MM.1S (cell line): ENCODE data around the gene PHLDB3.
A peak's percentile ranks its signal among the peaks of the same experiment; 100 is the strongest.
"Not testable (repeated sequence)": the region's sequence is repeated elsewhere in the genome, so short reads cannot be mapped to it uniquely, and the experiment has no call there.

Experiments
- DNase-seq: peaks from one replicate; pipeline ENCODE4 v3.0.0-alpha.2; 2015
- H2AFZ ChIP-seq: fragments of 300-600 bp; sonication (generic); 2 replicates; pipeline ENCODE4 v1.6.0; 2016; ENCODE audit warnings: antibody characterized with exemption, low read length
- H3F3A ChIP-seq: fragments of 300-600 bp; sonication (generic); 2 replicates; pipeline ENCODE4 v1.6.1; 2016; ENCODE audit warnings: mild to moderate bottlenecking, antibody characterized with exemption, low read length, moderate library complexity, mixed read lengths; ENCODE audit not compliant: insufficient read depth
- H3K27ac ChIP-seq: fragments of 300-600 bp; sonication (generic); 2 replicates; pipeline ENCODE4 v1.5.1; 2016; ENCODE audit warnings: mild to moderate bottlenecking, low read length
- H3K27me3 ChIP-seq: fragments of 300-600 bp; sonication (generic); replicated peaks from 2 replicates; pipeline ENCODE4 v1.6.0; 2016; ENCODE audit warnings: low read length; ENCODE audit not compliant: insufficient read depth
- H3K36me3 ChIP-seq: fragments of 300-600 bp; sonication (generic); replicated peaks from 2 replicates; pipeline ENCODE4 v1.6.1; 2016; ENCODE audit warnings: mild to moderate bottlenecking, low read length, mixed read lengths; ENCODE audit not compliant: insufficient read depth
- H3K4me1 ChIP-seq: fragments of 300-600 bp; sonication (generic); 2 replicates; pipeline ENCODE4 v1.6.1; 2016; ENCODE audit warnings: low read length, mixed read lengths
- H3K4me2 ChIP-seq: fragments of 300-600 bp; sonication (generic); 2 replicates; pipeline ENCODE4 v1.6.0; 2016; ENCODE audit warnings: low read depth, low read length
- H3K4me3 ChIP-seq: fragments of 300-600 bp; sonication (generic); 2 replicates; pipeline ENCODE4 v1.5.1; 2016; ENCODE audit warnings: low read length, mixed read lengths
- H3K79me2 ChIP-seq: fragments of 300-600 bp; sonication (generic); 2 replicates; pipeline ENCODE4 v1.6.1; 2016; ENCODE audit warnings: mixed run types, low read length, mixed read lengths
- H3K9ac ChIP-seq: fragments of 300-600 bp; sonication (generic); 2 replicates; pipeline ENCODE4 v1.6.1; 2016; ENCODE audit warnings: low read length, mixed read lengths
- H3K9me2 ChIP-seq: fragments of 300-600 bp; sonication (generic); replicated peaks from 2 replicates; pipeline ENCODE4 v1.6.1; 2016; ENCODE audit warnings: mild to moderate bottlenecking, low read length, mixed read lengths; ENCODE audit not compliant: insufficient read depth
- H3K9me3 ChIP-seq: fragments of 300-600 bp; sonication (generic); replicated peaks from 2 replicates; pipeline ENCODE4 v1.6.1; 2016; ENCODE audit warnings: mild to moderate bottlenecking, low read length, mixed read lengths; ENCODE audit not compliant: insufficient read depth
- H4K20me1 ChIP-seq: fragments of 300-600 bp; sonication (generic); 2 replicates; pipeline ENCODE4 v1.6.1; 2016; ENCODE audit warnings: mild to moderate bottlenecking, low read length, moderate library complexity, mixed read lengths; ENCODE audit not compliant: insufficient read depth
- EZH2 ChIP-seq: fragments of 300-600 bp; sonication (generic); optimal IDR thresholded peaks from 2 replicates; pipeline ENCODE3; 2017; ENCODE audit warnings: low read depth, mild to moderate bottlenecking, antibody characterized with exemption, low read length, mixed read lengths
- EZH2phosphoT487 ChIP-seq: fragments of 300-600 bp; sonication (generic); IDR thresholded peaks from 2 replicates; pipeline ENCODE4 v1.6.1; 2018; ENCODE audit warnings: antibody characterized with exemption, low read length
- TF ChIP-seq, protein P1 (sequence below): fragments of 300-600 bp; sonication (generic); IDR thresholded peaks from 2 replicates; pipeline ENCODE4 v1.5.1; 2016; ENCODE audit warnings: antibody characterized with exemption, low read length, mixed read lengths

The PHLDB3 gene

DNA sequence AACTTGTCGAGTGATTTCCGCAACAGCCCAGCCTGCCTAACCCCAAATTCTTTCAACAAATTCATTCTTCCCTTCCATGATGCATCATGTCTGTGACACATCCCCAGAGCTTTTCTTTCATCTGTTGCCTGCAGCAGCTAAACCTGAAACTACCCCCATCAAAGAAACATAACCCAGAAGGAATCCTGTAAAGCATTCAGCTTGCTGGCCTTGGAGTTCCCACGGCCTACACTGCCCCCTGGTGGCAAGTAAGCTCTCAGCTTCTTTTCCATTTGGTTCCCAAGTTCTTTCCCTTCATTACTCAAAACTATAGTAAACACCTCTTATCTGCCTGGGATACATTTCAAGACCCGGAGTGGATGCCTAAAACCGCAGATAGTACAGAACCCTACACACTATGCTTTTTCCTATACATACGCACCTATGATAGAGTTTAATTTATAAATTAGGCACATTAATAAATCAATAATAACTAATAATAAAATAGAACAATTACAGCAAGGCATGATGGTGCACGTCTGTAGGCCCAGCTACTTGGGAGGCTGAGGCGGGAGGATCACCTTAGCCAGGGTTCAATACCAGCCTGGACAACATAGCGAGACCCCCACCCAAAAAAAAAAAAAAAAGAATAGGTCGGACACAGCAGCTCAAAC is 15.0 kb upstream of the PHLDB3 start:
- no peak overlapping the region for H2AFZ ChIP-seq
- no peak overlapping the region for H3K4me2 ChIP-seq
- no peaks in the 10 kb centered on the region for H3K9me2 ChIP-seq
- no peaks in the 10 kb centered on the region for H3K79me2 ChIP-seq
- TF ChIP-seq EZH2, result no peak
- TF ChIP-seq, protein P1, sequence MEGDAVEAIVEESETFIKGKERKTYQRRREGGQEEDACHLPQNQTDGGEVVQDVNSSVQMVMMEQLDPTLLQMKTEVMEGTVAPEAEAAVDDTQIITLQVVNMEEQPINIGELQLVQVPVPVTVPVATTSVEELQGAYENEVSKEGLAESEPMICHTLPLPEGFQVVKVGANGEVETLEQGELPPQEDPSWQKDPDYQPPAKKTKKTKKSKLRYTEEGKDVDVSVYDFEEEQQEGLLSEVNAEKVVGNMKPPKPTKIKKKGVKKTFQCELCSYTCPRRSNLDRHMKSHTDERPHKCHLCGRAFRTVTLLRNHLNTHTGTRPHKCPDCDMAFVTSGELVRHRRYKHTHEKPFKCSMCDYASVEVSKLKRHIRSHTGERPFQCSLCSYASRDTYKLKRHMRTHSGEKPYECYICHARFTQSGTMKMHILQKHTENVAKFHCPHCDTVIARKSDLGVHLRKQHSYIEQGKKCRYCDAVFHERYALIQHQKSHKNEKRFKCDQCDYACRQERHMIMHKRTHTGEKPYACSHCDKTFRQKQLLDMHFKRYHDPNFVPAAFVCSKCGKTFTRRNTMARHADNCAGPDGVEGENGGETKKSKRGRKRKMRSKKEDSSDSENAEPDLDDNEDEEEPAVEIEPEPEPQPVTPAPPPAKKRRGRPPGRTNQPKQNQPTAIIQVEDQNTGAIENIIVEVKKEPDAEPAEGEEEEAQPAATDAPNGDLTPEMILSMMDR, result peak; percentile 94
- no peak for TF ChIP-seq EZH2phosphoT487
- H3K4me1 ChIP-seq, result no peaks in the 10 kb centered on the region
- no peaks in the 10 kb centered on the region for H3F3A ChIP-seq
- H3K4me3 ChIP-seq, result no peak overlapping the region
- H4K20me1 ChIP-seq, result no peaks in the 10 kb centered on the region
- H3K36me3 ChIP-seq, result no peaks in the 10 kb centered on the region
- DNase-seq, result peak; percentile 72
- H3K27me3 ChIP-seq, result no peaks in the 10 kb centered on the region
- H3K27ac ChIP-seq, result no peak overlapping the region
- H3K9me3 ChIP-seq, result no peaks in the 10 kb centered on the region
- H3K9ac ChIP-seq, result no peak overlapping the region

DNA sequence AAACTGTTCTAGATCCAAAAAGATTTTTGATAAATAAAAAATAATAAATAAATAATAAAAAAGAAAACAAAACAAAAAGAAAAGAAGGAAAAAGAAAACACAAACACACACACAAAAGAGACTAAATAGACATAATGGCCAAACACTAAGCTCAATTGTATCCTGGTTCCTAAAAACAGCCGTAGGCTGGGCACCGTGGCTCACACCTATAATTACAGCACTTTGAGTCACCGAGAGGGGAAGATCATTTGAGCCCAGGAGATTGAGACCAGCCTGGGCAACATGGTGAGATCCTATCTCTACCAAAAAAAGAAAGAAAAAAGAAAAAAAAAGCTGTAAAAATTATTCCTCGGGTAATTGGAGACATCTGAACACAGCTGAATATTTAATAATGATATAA is 13.5 kb upstream of the PHLDB3 start:
- Histone ChIP-seq H3K9ac (no peak overlapping the region), H3K27me3 (no peaks in the 10 kb centered on the region), H2AFZ (no peak overlapping the region), H3K9me3 (no peaks in the 10 kb centered on the region), H3K79me2 (no peaks in the 10 kb centered on the region), H3K4me3 (no peak overlapping the region), H3K4me1 (no peaks in the 10 kb centered on the region), H3K36me3 (no peaks in the 10 kb centered on the region), H3F3A (no peaks in the 10 kb centered on the region), H3K27ac (no peak overlapping the region), H4K20me1 (no peaks in the 10 kb centered on the region), H3K4me2 (no peak overlapping the region), H3K9me2 (no peaks in the 10 kb centered on the region)
- TF ChIP-seq EZH2 (no peak), EZH2phosphoT487 (no peak)
- TF ChIP-seq, protein P1, result no peak
- no peak for DNase-seq

DNA sequence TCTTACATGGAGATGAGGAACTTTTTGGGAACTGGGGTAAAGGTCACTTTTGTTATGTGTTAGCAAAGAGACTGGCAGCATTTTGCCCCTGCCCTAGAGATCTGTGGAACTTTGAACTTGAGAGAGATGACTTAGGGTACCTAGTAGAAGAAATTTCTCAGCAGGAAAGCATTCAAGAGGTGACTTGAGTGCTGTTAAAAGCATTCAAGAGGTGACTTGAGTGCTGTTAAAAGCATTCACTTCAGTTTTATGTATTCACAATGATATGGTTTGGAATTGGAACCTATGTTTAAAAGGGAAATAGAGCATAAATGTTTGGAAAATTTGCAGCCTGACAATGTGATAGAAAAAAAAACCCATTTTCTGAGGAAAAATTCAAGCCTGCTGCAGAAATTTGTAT is 7.9 kb upstream of the PHLDB3 start:
- H3K27ac ChIP-seq, H3K4me2 ChIP-seq, H3K9me2 ChIP-seq, H2AFZ ChIP-seq, H3K9ac ChIP-seq, H3K4me1 ChIP-seq, H3K79me2 ChIP-seq, H4K20me1 ChIP-seq, H3F3A ChIP-seq, H3K36me3 ChIP-seq, H3K4me3 ChIP-seq, DNase-seq, H3K9me3 ChIP-seq, H3K27me3 ChIP-seq: not testable (repeated sequence)

GRCh38 chr19:43511324-43511723 is 6.8 kb upstream of the PHLDB3 start:
- H3K4me1 ChIP-seq, result no peaks in the 10 kb centered on the region
- H4K20me1 ChIP-seq, result no peaks in the 10 kb centered on the region
- DNase-seq, result no peak
- no peaks in the 10 kb centered on the region for H3F3A ChIP-seq
- no peak overlapping the region for H3K27ac ChIP-seq
- no peak overlapping the region for H3K4me3 ChIP-seq
- H3K36me3 ChIP-seq, result no peaks in the 10 kb centered on the region
- no peak overlapping the region for H3K4me2 ChIP-seq
- no peaks in the 10 kb centered on the region for H3K9me2 ChIP-seq
- no peaks in the 10 kb centered on the region for H3K9me3 ChIP-seq
- TF ChIP-seq EZH2phosphoT487, result no peak
- TF ChIP-seq EZH2, result no peak
- TF ChIP-seq, protein P1, result no peak
- no peak overlapping the region for H2AFZ ChIP-seq
- H3K27me3 ChIP-seq, result no peaks in the 10 kb centered on the region
- no peaks in the 10 kb centered on the region for H3K79me2 ChIP-seq
- H3K9ac ChIP-seq, result no peak overlapping the region
